ENCODE measurements around the gene ADARB1.

Gene ADARB1

DNA sequence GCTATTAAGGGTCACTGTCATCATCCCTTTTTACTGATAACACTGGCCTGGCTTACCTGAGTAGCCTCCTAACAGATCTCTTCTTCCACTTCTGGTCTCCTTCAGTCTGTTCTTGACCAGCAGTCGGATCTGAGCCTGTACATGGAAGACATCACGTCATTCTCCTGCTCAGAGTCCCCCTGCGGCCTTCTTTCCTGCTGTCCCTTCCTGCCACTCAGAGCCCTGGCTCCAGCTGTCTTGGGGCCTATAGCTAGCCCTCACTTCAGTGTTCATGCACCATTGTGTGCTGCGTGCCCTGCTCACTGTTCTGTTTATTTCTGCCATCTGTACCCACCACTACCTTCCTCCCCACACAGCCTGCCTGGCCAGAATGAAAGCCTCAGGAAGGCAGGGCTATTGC is 8.4 kb downstream of the ADARB1 start:
- CTCF ChIA-PET = no interaction called here
- no peaks in the 10 kb centered on the region for H3K27me3 Mint-ChIP-seq
- no peak overlapping the region for H3K4me3 Mint-ChIP-seq
- no peaks in the 10 kb centered on the region for H3K9me3 Mint-ChIP-seq
- H3K4me1 Mint-ChIP-seq = peaks cover 100% of the 10 kb centered on the region
- DNase-seq = no peak
- H3K27ac Mint-ChIP-seq = peak overlapping the region; percentile 65
- H3K36me3 Mint-ChIP-seq = peaks cover 36% of the 10 kb centered on the region

DNA sequence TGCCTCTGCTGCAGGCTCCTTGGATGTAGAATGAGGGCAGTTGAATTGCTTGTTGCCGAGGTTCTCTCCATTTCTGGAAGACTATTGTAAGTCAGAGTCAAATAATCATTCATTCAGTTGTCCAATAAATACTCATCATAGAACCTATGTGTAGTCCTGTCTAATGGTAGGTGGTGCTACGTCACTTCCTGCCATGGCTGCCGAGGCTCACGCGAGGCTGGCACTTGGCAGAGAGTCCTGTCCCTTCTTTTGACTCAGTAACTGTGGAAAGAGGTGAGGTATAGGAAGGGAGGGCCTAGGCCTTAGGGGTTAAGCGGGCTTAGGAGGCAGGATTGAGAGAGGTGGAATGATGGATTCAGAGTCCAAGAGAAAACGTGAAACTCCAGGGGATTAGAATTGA is 9.7 kb downstream of the ADARB1 start:
- H3K4me1 Mint-ChIP-seq = peaks cover 100% of the 10 kb centered on the region
- H3K9me3 Mint-ChIP-seq = no peaks in the 10 kb centered on the region
- DNase-seq = no peak
- H3K27ac Mint-ChIP-seq = peak overlapping the region; percentile 69
- H3K27me3 Mint-ChIP-seq = no peaks in the 10 kb centered on the region
- H3K4me3 Mint-ChIP-seq = no peak overlapping the region
- H3K36me3 Mint-ChIP-seq = peaks cover 31% of the 10 kb centered on the region
- CTCF ChIA-PET = no interaction called here

DNA sequence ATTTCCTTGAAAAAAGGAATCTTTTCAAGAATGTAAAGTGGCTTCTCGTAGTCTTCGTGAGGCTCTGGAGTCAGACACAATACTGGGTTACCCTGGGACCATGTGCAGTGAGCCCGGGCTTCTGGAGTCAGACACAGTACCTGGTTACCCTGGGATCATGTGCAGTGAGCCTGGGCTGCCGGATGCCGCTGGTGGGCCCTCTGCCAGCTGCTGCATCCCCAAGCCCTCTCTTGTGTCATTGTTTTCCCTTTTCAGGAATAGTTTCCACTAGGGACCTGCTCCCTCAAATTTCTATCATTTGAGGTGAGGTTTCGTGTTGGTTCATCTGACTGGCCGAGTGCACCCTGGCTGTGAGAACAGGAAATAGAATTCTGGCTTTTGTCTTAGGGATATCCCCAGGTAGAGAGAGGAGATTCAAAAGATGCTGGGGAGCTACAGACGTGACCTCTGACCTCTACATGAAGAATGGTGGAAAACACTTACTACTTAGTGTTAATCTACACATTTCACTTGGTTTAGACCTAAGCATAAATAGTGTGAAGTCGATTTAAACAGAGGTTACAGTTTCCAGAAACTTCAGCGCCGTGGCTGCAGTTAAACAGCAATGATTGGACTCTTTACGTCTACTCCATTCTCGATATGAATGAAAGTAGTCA is 10.6 kb downstream of the ADARB1 start:
- Mint-ChIP-seq H3K9me3 (no peaks in the 10 kb centered on the region), H3K4me3 (no peak overlapping the region), H3K36me3 (peaks cover 32% of the 10 kb centered on the region), H3K4me1 (peaks cover 96% of the 10 kb centered on the region), H3K27ac (peak overlapping the region; percentile 69), H3K27me3 (no peaks in the 10 kb centered on the region)
- CTCF ChIA-PET = interaction anchor here (1.0 to 1.7 kb wide), 2 partner anchors 21 to 53 kb away, joined by 4 to 6 read pairs; no protein-coding TSS in a partner anchor
- no peak for DNase-seq

DNA sequence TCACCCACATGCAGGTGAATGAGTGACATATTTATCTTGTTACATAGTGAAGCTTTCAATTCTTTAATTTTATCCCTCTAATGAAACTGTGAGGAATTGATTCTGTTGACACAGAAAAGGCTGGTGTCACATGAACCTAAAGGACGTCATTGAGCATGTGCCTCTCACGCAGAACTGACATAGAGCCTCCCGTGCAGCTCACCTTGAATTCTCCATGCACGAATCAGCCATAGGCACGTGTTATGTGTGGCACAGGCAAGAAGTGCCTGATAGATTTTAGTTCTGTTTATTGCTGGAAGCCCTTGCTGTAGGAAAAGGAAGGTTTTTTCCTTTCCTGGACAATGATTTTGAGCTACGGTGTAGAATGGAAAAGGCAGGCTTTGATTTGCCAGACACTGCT is 11.3 kb downstream of the ADARB1 start:
- H3K36me3 Mint-ChIP-seq = peaks cover 34% of the 10 kb centered on the region
- CTCF ChIA-PET = interaction anchor here (1.0 to 1.7 kb wide), 2 partner anchors 20 to 52 kb away, joined by 4 to 6 read pairs; no protein-coding TSS in a partner anchor
- H3K9me3 Mint-ChIP-seq = no peaks in the 10 kb centered on the region
- peak overlapping the region; percentile 0 for H3K27ac Mint-ChIP-seq
- peaks cover 89% of the 10 kb centered on the region for H3K4me1 Mint-ChIP-seq
- H3K4me3 Mint-ChIP-seq = no peak overlapping the region
- no peaks in the 10 kb centered on the region for H3K27me3 Mint-ChIP-seq
- no peak for DNase-seq

DNA sequence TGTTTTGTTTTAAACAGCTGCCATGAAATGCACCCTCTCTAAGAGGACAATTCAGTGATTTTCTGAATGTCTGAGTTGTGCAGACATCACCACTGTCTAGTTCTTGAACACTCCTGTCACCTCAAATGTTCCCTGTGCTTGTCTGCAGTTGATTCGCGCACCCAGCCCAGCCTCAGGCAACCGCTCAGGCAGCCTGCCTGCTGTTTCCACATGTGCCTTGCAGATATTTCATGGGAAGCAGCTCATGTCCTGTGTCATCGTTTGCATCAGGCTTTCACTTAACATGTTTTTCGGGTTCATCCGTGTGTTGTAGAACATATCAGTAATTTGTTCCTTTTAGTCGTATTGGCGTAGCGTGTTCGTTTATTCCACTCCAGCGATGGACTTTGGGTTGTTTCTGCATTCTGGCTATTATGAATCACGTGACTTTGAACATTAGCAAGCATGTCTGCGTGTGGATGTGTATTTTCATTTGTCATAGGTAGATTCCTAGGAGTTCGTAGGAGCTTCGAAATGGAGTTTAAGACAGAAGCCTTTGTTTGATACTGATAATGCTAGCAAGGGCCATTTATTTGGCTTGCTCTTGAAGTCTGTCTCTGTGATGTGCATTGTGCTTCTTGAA is 12.1 kb downstream of the ADARB1 start:
- no peak for DNase-seq
- Mint-ChIP-seq H3K27me3 (no peaks in the 10 kb centered on the region), H3K9me3 (no peaks in the 10 kb centered on the region), H3K4me1 (peaks cover 85% of the 10 kb centered on the region), H3K4me3 (no peak overlapping the region), H3K36me3 (peaks cover 30% of the 10 kb centered on the region), H3K27ac (peak overlapping the region; percentile 69)
- CTCF ChIA-PET = interaction anchor here (0.9 to 1.7 kb wide), 4 partner anchors 12 to 51 kb away, joined by 3 to 6 read pairs (median 3); no protein-coding TSS in a partner anchor

DNA sequence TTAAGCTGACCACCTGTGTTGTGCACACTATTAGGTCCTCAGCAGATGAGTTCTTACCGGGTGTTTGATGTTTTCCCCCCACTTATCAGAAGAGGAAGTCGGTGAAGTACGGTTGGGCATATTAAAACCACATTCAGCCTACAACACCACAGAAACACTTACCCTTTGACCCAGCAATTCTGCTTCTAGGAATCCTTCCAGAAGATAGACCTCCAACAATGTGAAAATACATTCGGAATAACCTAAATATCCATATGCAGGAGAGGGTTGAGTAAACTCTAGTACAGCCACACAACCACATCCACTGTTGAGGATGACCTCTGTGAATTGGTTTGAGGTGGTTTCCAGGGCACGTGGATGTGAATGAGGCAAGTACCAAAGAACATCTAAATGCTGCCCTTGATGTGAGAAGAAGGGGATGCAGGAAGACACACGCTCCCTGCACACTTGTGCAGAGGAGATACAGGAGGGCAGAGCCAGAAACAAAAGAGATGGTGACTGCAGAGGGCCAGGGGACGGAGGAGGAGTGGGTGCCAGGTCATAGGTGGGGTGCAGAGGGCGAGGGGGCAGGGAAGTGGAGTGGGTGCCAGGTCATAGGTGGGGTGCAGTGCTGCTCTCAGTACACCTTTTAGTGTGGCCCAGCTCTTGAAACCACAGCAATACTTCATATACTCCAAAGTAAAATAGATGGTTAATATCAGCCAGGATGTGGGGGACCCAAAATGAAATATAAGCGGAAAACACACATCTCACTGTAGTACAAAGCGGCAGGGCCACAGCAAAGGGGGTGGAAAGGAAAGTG is 12.8 kb downstream of the ADARB1 start:
- H3K36me3 Mint-ChIP-seq = peaks cover 22% of the 10 kb centered on the region
- no peaks in the 10 kb centered on the region for H3K9me3 Mint-ChIP-seq
- H3K27ac Mint-ChIP-seq = peak overlapping the region; percentile 69
- CTCF ChIA-PET = interaction anchor here (0.9 to 1.2 kb wide), 3 partner anchors 11 to 41 kb away, joined by 3 read pairs; no protein-coding TSS in a partner anchor
- H3K4me3 Mint-ChIP-seq = peak overlapping the region; percentile 16
- peaks cover 81% of the 10 kb centered on the region for H3K4me1 Mint-ChIP-seq
- peak; percentile 51 for DNase-seq
- no peaks in the 10 kb centered on the region for H3K27me3 Mint-ChIP-seq

DNA sequence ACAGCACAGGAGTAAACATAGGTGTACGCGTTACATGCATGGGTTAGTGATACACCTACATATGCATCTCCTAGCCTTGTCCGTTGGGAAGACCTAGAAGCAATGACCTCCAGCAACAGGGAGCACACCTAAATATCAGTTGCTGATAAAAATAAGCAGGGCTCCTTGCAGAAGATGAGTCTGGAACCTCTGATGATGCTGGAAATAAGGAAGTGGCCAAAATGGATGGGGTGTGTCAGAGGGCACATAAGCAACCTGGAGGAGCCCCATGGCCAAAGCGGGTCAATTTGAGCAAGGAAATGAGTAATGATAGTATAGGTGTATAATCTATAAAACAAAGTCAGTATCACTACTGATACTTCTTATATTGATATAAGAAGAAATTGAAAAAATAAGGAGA is 13.7 kb downstream of the ADARB1 start:
- CTCF ChIA-PET = no interaction called here
- Mint-ChIP-seq H3K36me3 (peaks cover 16% of the 10 kb centered on the region), H3K4me3 (no peak overlapping the region), H3K9me3 (no peaks in the 10 kb centered on the region), H3K27ac (peak overlapping the region; percentile 69), H3K27me3 (no peaks in the 10 kb centered on the region), H3K4me1 (peaks cover 77% of the 10 kb centered on the region)
- no peak for DNase-seq

DNA sequence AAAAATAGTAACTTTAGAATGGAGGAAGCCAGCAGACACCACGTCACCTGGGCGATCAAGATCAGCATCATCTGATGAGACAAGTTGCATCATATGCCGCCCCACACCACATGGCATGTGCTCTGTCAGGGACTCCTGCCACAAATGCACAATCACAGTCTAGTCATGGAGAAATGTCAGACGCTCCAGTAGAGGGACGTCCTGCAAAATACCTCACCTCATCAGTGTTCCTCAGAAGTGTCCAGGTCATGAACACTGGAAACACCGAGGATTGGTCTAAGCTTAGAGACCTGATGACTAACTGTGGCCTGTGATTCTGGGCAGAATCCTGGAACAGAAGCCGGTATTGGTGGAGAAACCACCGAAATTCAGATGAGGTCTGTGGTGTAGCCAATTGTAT is 14.3 kb downstream of the ADARB1 start:
- DNase-seq = no peak
- Mint-ChIP-seq H3K27ac (no peak overlapping the region), H3K4me3 (no peak overlapping the region), H3K4me1 (peaks cover 76% of the 10 kb centered on the region), H3K36me3 (peaks cover 16% of the 10 kb centered on the region), H3K9me3 (no peaks in the 10 kb centered on the region), H3K27me3 (no peaks in the 10 kb centered on the region)
- CTCF ChIA-PET = interaction anchor here (1.2 to 3.3 kb wide), 3 partner anchors 13 to 49 kb away, joined by 3 to 14 read pairs (median 5); no protein-coding TSS in a partner anchor

DNA sequence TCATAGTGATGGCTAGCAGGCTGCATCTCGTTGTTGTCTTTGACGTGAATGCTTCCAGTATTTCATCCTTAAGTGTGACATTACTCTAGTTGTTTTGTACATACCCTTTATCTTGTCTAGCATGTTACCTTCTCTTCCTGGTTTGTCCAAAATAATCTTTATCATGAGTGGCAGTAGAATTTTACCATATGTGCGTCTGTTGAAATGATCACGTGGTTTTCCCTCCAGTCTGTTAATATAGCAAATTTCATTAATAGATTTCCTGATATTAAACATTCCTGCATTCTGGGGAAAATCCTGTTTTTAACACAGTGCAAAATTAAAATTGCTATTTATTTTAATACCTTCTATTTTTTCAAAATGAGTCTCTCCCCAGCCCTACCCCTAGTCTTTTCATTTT is 15.6 kb downstream of the ADARB1 start:
- Mint-ChIP-seq H3K36me3 (peaks cover 8% of the 10 kb centered on the region), H3K4me3 (no peak overlapping the region), H3K27me3 (no peaks in the 10 kb centered on the region), H3K9me3 (no peaks in the 10 kb centered on the region), H3K4me1 (peaks cover 64% of the 10 kb centered on the region), H3K27ac (no peak overlapping the region)
- no peak for DNase-seq
- CTCF ChIA-PET = interaction anchor here (3.3 kb wide), 1 partner anchor 39 kb away, joined by 14 read pairs; no protein-coding TSS in a partner anchor

DNA sequence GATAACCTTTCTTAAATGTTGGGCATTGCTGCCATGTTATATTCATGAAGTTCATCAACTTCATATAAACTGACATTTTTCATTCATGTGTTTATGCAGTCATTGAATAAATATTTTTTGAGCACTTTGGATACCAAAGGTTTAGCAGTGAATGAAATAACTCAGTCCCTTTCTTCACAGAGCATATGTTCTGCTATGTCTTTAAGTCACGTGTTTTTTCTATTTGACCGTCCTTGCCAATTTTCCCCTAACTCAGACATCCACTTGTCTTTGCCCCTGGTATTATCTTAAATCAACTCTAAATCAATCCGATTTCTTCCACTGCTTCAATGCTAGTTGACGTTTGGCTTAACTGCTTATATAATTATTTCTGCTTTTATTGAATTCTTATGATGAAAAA is 16.6 kb downstream of the ADARB1 start:
- no peak overlapping the region for H3K27ac Mint-ChIP-seq
- H3K4me1 Mint-ChIP-seq = peaks cover 54% of the 10 kb centered on the region
- no peaks in the 10 kb centered on the region for H3K27me3 Mint-ChIP-seq
- CTCF ChIA-PET = interaction anchor here (3.3 kb wide), 1 partner anchor 38 kb away, joined by 14 read pairs; no protein-coding TSS in a partner anchor
- H3K36me3 Mint-ChIP-seq = peaks cover 8% of the 10 kb centered on the region
- DNase-seq = no peak
- no peak overlapping the region for H3K4me3 Mint-ChIP-seq
- H3K9me3 Mint-ChIP-seq = no peaks in the 10 kb centered on the region

DNA sequence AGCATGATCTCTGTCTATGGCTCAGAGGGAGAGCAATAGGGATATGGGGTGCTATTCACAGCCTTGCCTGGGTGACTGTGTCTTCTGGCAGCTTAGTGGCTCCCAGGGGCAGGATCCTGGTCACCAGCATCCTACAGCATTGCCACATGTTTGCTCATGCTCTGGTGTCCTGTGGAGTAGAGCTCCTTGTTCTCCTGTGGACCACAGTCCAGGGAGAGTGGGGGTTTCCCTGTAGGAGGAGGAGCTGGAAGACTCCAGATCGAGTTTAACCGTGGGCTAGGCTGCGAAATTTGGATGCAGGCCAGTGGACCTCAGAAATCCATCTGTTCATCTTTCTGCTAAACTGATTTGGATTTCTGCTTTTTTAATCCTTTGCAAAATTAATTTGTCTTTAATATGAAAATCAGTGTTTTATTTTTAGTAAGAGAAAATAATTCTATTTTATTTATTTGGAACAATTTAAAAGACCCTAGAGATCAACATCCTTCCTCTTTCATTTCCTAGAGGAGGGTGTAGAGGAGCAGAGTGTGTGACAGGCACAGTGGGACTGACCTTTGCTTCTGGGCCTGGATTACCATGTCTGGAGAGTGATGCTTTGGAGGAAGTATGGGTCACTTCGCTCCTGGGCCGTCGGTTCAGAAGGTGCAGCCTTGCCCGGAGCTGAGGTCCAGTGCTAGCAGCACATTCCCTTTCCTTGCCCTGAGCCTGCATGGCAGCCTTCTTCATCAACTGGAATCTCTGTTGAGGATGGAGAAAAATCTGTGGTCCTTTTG is 17.4 kb downstream of the ADARB1 start:
- DNase-seq = no peak
- H3K27me3 Mint-ChIP-seq = no peaks in the 10 kb centered on the region
- no peaks in the 10 kb centered on the region for H3K9me3 Mint-ChIP-seq
- H3K4me1 Mint-ChIP-seq = peaks cover 49% of the 10 kb centered on the region
- H3K36me3 Mint-ChIP-seq = peaks cover 8% of the 10 kb centered on the region
- H3K27ac Mint-ChIP-seq = no peak overlapping the region
- H3K4me3 Mint-ChIP-seq = no peak overlapping the region
- CTCF ChIA-PET = interaction anchor here (3.3 kb wide), 1 partner anchor 37 kb away, joined by 14 read pairs; no protein-coding TSS in a partner anchor

DNA sequence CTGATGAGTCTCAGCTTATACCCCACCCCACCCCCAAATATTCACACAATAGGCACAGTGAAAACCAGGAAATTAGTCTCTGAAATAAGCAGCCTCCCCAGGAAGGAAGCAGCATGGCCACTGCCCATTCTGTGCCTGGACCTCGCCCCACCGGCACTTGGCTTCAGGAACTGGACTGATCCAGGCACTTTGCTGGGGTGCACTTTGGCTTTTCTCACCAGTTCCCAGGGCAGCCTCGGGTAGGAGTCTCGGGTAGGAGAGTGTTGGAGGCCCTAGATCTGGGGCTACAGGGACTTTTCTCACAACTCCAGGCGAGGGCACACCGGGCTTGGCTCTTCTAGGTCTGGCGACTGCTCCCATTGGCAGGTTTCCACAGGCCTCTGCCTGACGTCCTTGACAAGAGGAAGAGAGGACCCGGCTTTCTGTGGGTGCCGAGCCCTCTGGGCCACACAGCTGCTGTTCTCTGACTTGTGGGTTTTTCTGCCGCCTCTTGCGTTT is 18.7 kb downstream of the ADARB1 start:
- Mint-ChIP-seq H3K9me3 (no peaks in the 10 kb centered on the region), H3K27ac (no peak overlapping the region), H3K27me3 (no peaks in the 10 kb centered on the region), H3K4me3 (no peak overlapping the region), H3K36me3 (peaks cover 7% of the 10 kb centered on the region), H3K4me1 (peaks cover 37% of the 10 kb centered on the region)
- CTCF ChIA-PET = no interaction called here
- DNase-seq = no peak

DNA sequence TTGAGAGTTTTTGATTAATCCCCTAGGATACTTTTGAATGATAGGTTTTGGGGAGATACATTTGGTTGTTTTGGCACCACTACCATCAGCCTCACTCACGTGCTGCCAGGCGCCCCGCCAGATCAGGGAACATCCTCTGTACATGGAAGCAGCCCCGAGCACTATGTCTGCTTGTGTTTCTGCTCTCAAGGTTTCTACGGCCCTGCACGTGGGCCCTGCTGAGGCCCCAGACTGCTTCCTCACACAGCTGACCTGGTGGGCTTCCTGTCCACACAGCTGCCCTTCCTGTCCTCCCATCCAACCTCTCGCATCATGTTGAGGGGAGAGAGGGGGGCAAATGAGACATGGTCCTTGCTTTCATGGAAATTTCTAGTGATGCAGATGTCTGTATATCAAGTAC is 20.0 kb downstream of the ADARB1 start:
- Mint-ChIP-seq H3K4me1 (peaks cover 31% of the 10 kb centered on the region), H3K27ac (no peak overlapping the region), H3K27me3 (no peaks in the 10 kb centered on the region), H3K4me3 (no peak overlapping the region), H3K9me3 (no peaks in the 10 kb centered on the region), H3K36me3 (peaks cover 7% of the 10 kb centered on the region)
- CTCF ChIA-PET = no interaction called here
- no peak for DNase-seq

Measured in activated naive CD4-positive, alpha-beta T cell treated with anti-CD3 and anti-CD28 coated beads, Interleukin-2, amount 10 ng/mL, durations not matched to agents 7 days and 5 days (primary cell).